Measurements from ENCODE around the gene ULK4.

GRCh38 chr3:41872157-41872556 is 89.7 kb downstream of the ULK4 start:
- no peak for TF ChIP-seq ZNF214 (tag by site-specific recombination; IDR thresholded peaks at IDR 0.05; ENCODE audit: borderline replicate concordance)
- no peak for TF ChIP-seq CTCF (tag by site-specific recombination; IDR thresholded peaks at IDR 0.05)
- no peak for TF ChIP-seq HOXD13 (CRISPR knock-in tag; IDR thresholded peaks at IDR 0.05; ENCODE audit: borderline replicate concordance)
- no peak for TF ChIP-seq ZFP69B (tag by site-specific recombination; IDR thresholded peaks at IDR 0.05)
- TF ChIP-seq RBAK (tag by site-specific recombination; IDR thresholded peaks at IDR 0.05): no peak
- no peak for TF ChIP-seq ZNF549 (tag by site-specific recombination; IDR thresholded peaks at IDR 0.05)
- no peak for TF ChIP-seq ZNF585B (tag by site-specific recombination; IDR thresholded peaks at IDR 0.05)
- no peak for TF ChIP-seq ZNF335 (tag by site-specific recombination; conservative IDR thresholded peaks at IDR 0.05)
- TF ChIP-seq ZNF112 (tag by site-specific recombination; IDR thresholded peaks at IDR 0.05): no peak
- no peak for TF ChIP-seq ZNF114 (tag by site-specific recombination; IDR thresholded peaks at IDR 0.05)
- no peak for TF ChIP-seq ZNF830 (tag by site-specific recombination; IDR thresholded peaks at IDR 0.05; ENCODE audit: low read depth)
- TF ChIP-seq KLF9 (tag by site-specific recombination; IDR thresholded peaks at IDR 0.05; ENCODE audit: low read depth): no peak
